LHCN-M2 (cell line): Measurements from ENCODE around the gene TSPAN13. TPM values are rescaled to one million over a fixed set of nuclear protein-coding genes. Genes with fewer than 3 reads are reported as not detected.

Source experiments
- DNase-seq: peaks from one replicate; pipeline ENCODE4 v3.0.0-alpha.2; 2012; ENCODE audit warnings: low read depth
- total RNA-seq: library from RNA; depleted of rRNA; stranded (reverse); fragments of >200 nt; gene quantifications from 2 replicates; pipeline ENCODE4 v1.2.3, GENCODE V29; 2014; rRNA removed

The TSPAN13 gene
- total RNA-seq, 1 experiment from 2014 or later, result 0.34 TPM

DNA sequence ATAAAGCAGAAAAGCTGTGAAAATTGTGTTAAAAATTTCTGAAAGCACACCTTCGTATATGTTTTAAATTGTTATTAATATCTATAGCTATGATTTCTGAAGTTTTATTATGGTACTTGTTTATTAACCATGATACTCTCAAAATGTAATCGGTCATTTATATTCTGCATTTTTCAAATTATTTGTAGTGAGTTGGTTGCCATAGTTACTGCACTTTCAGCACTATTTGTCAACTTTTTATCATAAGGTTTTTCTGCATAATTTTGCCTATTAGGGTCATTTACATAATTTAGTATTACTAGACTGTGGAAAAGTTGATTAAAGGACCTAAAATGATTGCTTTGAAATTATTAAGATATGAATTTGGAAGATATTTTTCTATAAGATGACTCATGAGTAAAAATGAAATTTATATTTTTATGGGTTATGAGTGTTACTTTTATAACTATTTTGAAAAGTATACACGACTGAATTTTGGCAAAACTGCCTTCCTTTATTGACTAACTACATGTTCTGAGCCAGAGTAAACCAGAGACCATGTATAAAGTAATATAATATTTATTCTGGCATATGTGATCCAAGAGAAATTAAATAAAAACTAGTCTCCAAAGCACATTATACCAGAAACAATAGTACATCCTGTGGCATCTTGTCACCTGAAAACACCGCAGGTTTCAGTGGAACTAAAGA is 59.1 kb downstream of the TSPAN13 start:
- DNase-seq, result no peak

DNA sequence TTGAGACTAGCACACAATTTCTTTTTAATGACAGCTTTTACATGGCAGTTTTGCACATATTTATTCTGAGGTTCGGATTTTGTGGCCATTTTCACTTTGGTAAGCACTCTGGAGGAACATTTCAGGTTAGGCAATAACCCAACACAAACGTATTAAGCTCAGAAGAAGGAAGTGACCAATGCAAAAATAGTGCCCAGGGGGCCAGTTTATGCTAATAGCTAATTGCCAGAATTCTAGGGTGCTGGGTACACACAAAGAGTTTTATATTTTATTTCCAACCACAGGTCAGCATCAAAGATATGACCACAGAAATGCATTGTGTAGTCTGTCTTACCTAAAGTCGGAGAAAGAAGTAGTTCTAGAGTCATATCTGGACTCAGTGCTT is 59.7 kb downstream of the TSPAN13 start:
- DNase-seq, result peak; percentile 14

DNA sequence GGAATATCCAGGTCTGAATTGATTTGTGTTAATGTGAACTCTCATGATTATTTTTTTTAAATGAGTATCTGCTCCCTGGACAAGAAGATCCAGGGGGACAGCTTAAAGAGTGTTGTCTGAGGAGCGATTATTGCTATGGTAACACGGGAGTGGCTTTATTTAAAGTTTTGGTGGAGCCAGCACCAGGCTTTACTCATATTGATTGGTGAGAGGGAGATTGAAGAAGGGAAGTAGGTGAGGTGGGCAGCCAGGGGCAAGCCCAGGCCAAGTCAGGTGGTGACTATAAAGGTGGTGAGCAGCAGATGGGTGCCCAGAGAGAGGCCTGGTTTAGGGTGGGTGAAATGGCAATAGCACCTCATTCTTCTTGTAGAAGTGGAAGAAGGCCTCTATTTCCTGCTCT is 61.4 kb downstream of the TSPAN13 start:
- no peak for DNase-seq

DNA sequence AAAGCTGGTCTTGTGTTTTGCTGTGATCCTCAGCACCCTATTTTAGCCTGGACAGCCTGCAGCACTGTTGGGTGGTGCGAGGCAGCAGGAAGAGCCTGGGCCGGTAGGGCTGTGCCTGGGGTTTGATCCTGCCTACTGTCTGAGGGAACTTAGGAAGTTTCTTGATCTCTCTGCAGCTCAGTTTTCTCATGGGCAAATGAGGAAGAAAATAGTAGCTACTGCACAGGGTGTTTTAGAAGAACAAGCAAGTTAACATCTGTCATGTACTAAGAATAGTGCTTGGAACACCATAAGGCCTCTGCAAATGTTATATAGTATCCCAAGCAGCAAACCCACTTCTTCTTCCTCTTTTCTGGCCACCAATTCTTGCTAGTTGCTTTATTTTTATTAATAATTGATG is 63.3 kb downstream of the TSPAN13 start:
- no peak for DNase-seq

GRCh38 chr7:16817536-16817935 is 64.0 kb downstream of the TSPAN13 start:
- peak; percentile 78 for DNase-seq

- no peak for DNase-seq
Measured at GRCh38 chr7:16818732-16819131, 65.2 kb downstream of the TSPAN13 start.

DNA sequence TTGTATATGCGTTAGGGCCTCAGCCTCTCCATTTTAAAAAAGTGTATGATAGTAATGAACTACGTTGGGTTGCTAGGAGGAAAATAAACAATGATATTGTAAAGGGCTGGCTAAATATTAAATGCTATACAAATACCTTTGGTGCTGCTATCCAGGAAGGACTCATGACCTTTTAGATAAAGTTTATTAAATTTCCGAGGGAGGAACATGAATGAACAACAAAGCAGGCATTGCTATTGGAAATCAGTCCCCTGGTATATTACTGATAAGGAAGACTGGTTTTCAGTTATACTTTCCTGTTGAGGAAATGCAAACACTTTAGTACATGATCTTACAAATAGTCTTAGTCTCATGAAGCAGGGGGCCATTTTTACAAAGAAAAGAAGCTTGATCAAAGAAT is 68.5 kb downstream of the TSPAN13 start:
- no peak for DNase-seq

DNA sequence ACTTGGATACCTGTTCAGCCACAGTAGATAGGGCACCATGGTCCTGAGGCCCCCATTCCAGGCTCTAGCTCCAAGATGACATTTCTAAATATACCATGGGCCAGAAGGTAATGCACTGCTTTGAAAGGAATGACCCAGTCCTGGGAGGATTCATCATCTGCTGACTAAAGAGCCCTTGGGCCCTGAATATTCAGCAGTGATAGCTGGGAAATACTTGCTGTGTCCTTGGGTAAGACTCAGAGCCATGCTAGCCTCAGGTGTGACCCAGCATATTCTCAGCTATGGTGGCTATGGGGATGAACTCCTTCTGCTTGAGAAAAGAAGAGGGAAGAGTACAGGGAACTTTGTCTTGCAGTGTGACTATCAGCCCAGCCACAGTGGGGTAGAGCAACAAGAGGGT is 72.5 kb downstream of the TSPAN13 start:
- no peak for DNase-seq

- DNase-seq, result no peak
Measured at GRCh38 chr7:16833373-16833772, 79.8 kb downstream of the TSPAN13 start.

Other genes starting within 250 kb of the TSPAN13 start
- not detected in 2 replicates for gene LRRC72, start 226.9 kb upstream of the TSPAN13 start, total RNA-seq
- 35.6 and 37.1 TPM in 2 replicates for gene ANKMY2, start 108.0 kb upstream of the TSPAN13 start, total RNA-seq
- 105 and 113 TPM in 2 replicates for gene BZW2, start 107.6 kb upstream of the TSPAN13 start, total RNA-seq
- not detected in 2 replicates for gene AGR2, start 51.2 kb downstream of the TSPAN13 start, total RNA-seq
- not detected in 2 replicates for gene AGR3, start 128.2 kb downstream of the TSPAN13 start, total RNA-seq